NCI-H1048 (cell line): ENCODE measurements around the gene CCDC154.
"Not testable (repeated sequence)": the region's sequence is repeated elsewhere in the genome, so short reads cannot be mapped to it uniquely, and the experiment has no call there.

ENCODE experiments used
- DNase-seq: peaks from one replicate; lab custom pipeline; 2025; lab: John Stamatoyannopoulos, UW

Gene CCDC154

GRCh38 chr16:1453316-1453715, 9.0 kb upstream of the CCDC154 start:
- no peak for DNase-seq

- no peak for DNase-seq
Observed at GRCh38 chr16:1452530-1452929, 8.2 kb upstream of the CCDC154 start.

GRCh38 chr16:1451702-1452392, 7.5 kb upstream of the CCDC154 start:
- DNase-seq: no peak

GRCh38 chr16:1450841-1451240, 6.5 kb upstream of the CCDC154 start:
- no peak for DNase-seq

- DNase-seq: no peak
Observed at GRCh38 chr16:1450218-1450617, 5.9 kb upstream of the CCDC154 start.

- DNase-seq: no peak
Observed at GRCh38 chr16:1449201-1449788, 4.9 kb upstream of the CCDC154 start.

GRCh38 chr16:1448536-1449116, 4.3 kb upstream of the CCDC154 start:
- no peak for DNase-seq

- no peak for DNase-seq
Observed at GRCh38 chr16:1447965-1448364, 3.6 kb upstream of the CCDC154 start.

GRCh38 chr16:1446296-1447080, 2.1 kb upstream of the CCDC154 start:
- no peak for DNase-seq

GRCh38 chr16:1445518-1446203, 1.3 kb upstream of the CCDC154 start:
- no peak for DNase-seq

GRCh38 chr16:1444730-1445517, 568 bp upstream of the CCDC154 start:
- no peak for DNase-seq

GRCh38 chr16:1443403-1443973, 868 bp downstream of the CCDC154 start:
- no peak for DNase-seq

GRCh38 chr16:1442697-1443096, 1.7 kb downstream of the CCDC154 start:
- DNase-seq: no peak

- no peak for DNase-seq
Observed at GRCh38 chr16:1441391-1441829, 2.9 kb downstream of the CCDC154 start.

- not testable (repeated sequence) for DNase-seq
Observed at GRCh38 chr16:1439699-1440074, 4.7 kb downstream of the CCDC154 start.

GRCh38 chr16:1439058-1439698, 5.2 kb downstream of the CCDC154 start:
- DNase-seq: no peak

- DNase-seq: no peak
Observed at GRCh38 chr16:1438229-1439057, 5.9 kb downstream of the CCDC154 start.

- no peak for DNase-seq
Observed at GRCh38 chr16:1437606-1438005, 6.8 kb downstream of the CCDC154 start.

GRCh38 chr16:1436731-1437355, 7.5 kb downstream of the CCDC154 start:
- DNase-seq: no peak
